ENCODE measurements around the gene FCGR3A.

DNA sequence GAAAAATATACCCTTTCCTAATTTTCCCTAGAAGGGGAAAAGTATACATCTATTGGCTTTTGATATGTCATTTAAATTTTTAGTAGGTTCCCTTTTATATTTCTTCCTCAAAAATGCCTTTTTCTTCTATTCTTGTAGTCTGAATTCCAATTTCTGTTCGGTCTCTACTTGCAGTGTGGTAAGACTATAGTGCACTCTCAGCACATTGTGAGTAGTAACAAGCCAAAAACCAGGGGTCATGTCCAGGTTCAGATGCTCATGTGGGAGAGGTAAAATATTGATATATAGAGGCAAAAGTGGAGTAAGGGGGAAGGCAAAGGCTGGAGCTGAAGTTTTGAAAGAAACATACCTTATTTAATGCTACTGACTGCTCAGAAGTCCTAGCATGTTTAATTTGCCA lies 48.4 kb downstream of the FCGR3A start:
- TF ChIP-seq, protein P1, sequence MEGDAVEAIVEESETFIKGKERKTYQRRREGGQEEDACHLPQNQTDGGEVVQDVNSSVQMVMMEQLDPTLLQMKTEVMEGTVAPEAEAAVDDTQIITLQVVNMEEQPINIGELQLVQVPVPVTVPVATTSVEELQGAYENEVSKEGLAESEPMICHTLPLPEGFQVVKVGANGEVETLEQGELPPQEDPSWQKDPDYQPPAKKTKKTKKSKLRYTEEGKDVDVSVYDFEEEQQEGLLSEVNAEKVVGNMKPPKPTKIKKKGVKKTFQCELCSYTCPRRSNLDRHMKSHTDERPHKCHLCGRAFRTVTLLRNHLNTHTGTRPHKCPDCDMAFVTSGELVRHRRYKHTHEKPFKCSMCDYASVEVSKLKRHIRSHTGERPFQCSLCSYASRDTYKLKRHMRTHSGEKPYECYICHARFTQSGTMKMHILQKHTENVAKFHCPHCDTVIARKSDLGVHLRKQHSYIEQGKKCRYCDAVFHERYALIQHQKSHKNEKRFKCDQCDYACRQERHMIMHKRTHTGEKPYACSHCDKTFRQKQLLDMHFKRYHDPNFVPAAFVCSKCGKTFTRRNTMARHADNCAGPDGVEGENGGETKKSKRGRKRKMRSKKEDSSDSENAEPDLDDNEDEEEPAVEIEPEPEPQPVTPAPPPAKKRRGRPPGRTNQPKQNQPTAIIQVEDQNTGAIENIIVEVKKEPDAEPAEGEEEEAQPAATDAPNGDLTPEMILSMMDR (IDR thresholded peaks at IDR 0.05) = no peak
- no peak for TF ChIP-seq POLR2AphosphoS5 (IDR thresholded peaks at IDR 0.05)

Data from upper lobe of left lung (tissue), 4 donors.